HepG2 (cell line): ENCODE measurements around the gene FFAR2. TPM values are rescaled to one million over a fixed set of nuclear protein-coding genes. Genes with fewer than 3 reads are reported as not detected.

ENCODE experiments used
- ATF7 ChIP-seq, 2 experiments: fragments of 450-650 bp in 1 of 2; sonication (generic) in 1 of 2; formaldehyde crosslinking in 1 of 2; IDR thresholded peaks; 2 replicates each; pipeline versions ENCODE4 v1.4.0 to v1.6.1; 2016 to 2020; ENCODE audit warnings: antibody characterized with exemption in 1 of 2, mild to moderate bottlenecking in 1 of 2, missing genetic modification reagents in 1 of 2
- CBX1 ChIP-seq: IDR thresholded peaks from one replicate; pipeline ENCODE4 v1.6.1; 2016; ENCODE audit warnings: antibody characterized with exemption, low read depth
- CHCHD3 ChIP-seq: sonication (generic); formaldehyde crosslinking; IDR thresholded peaks from 2 replicates; pipeline ENCODE4 v1.8.0; 2022; ENCODE audit warnings: mild to moderate bottlenecking, missing genetic modification reagents, moderate library complexity
- FOXP1 ChIP-seq, 2 experiments: fragments of 450-650 bp in 1 of 2; IDR thresholded peaks; 2 replicates each; pipeline ENCODE4 v1.6.1; 2017 to 2018; ENCODE audit warnings: antibody characterized with exemption in 1 of 2
- KLF15 ChIP-seq: sonication (generic); formaldehyde crosslinking; IDR thresholded peaks from 2 replicates; pipeline ENCODE4 v1.8.1; 2023; ENCODE audit warnings: borderline replicate concordance, mild to moderate bottlenecking, inconsistent platforms, missing genetic modification reagents, mixed read lengths
- KLF16 ChIP-seq, 2 experiments: sonication (generic) in 1 of 2; formaldehyde crosslinking in 1 of 2; IDR thresholded peaks; 2 replicates each; pipeline versions ENCODE4 v1.6.1 to v1.8.0; 2016 to 2023; ENCODE audit warnings: missing genetic modification reagents in 2 of 2, missing compliant biosample characterization in 1 of 2
- MIER3 ChIP-seq: IDR thresholded peaks from 2 replicates; pipeline ENCODE4 v1.6.1; 2016; ENCODE audit warnings: missing compliant biosample characterization, borderline replicate concordance
- PAX8 ChIP-seq: sonication (generic); formaldehyde crosslinking; IDR thresholded peaks from 2 replicates; pipeline ENCODE4 v1.8.0; 2022; ENCODE audit warnings: mild to moderate bottlenecking, missing genetic modification reagents, borderline replicate concordance
- SAP130 ChIP-seq: IDR thresholded peaks from 2 replicates; pipeline ENCODE4 v1.6.1; 2016; ENCODE audit warnings: low read depth
- TBP ChIP-seq: sonication (generic); formaldehyde crosslinking; IDR thresholded peaks from 2 replicates; pipeline ENCODE4 v1.5.0; 2020; ENCODE audit warnings: missing genetic modification reagents
- TGIF2 ChIP-seq: IDR thresholded peaks from 2 replicates; pipeline ENCODE4 v1.6.1; 2016; ENCODE audit warnings: control low read depth, missing compliant biosample characterization
- ZFP36L2 ChIP-seq: sonication (generic); formaldehyde crosslinking; IDR thresholded peaks from 2 replicates; pipeline ENCODE4 v1.4.0; 2020; ENCODE audit warnings: missing genetic modification reagents
- ZNF124 ChIP-seq: sonication (generic); formaldehyde crosslinking; IDR thresholded peaks from 2 replicates; pipeline ENCODE4 v1.4.0; 2020; ENCODE audit warnings: missing genetic modification reagents
- ZNF441 ChIP-seq: sonication (generic); formaldehyde crosslinking; IDR thresholded peaks from 2 replicates; pipeline ENCODE4 v1.7.0; 2021; ENCODE audit warnings: missing genetic modification reagents, borderline replicate concordance
- ZNF501 ChIP-seq: sonication (generic); formaldehyde crosslinking; IDR thresholded peaks from 2 replicates; pipeline ENCODE4 v1.5.1; 2020; ENCODE audit warnings: mild to moderate bottlenecking, moderate library complexity, missing genetic modification reagents
- ZNF577 ChIP-seq: sonication (generic); formaldehyde crosslinking; IDR thresholded peaks from 2 replicates; pipeline ENCODE4 v1.4.0; 2020; ENCODE audit warnings: mild to moderate bottlenecking, low read depth, missing genetic modification reagents, borderline replicate concordance
- polyA plus RNA-seq, 8 experiments: library from polyadenylated mRNA; depleted of rRNA in 3 of 8; stranded (reverse) in 7 of 8; unstranded in 1 of 8; fragments of >200 nt; fragmentation: Illumina TruSeq in 4 of 8; extraction: Trizol in 4 of 8; gene quantifications; 2 replicates each; pipeline versions ENCODE4 v1.2.1 to v1.2.3, GENCODE V29; 2011 to 2016; ENCODE audit warnings: low read depth in 4 of 8, missing spikeins in 1 of 8, mixed read lengths in 1 of 8; ENCODE audit not compliant: insufficient read depth in 1 of 8
- total RNA-seq, 5 experiments: library from RNA; depleted of rRNA; stranded (reverse); fragments of >200 nt; fragmentation: Illumina TruSeq; extraction: Trizol; gene quantifications; 2 replicates each; pipeline ENCODE4 v1.2.3, GENCODE V29; 2016; ENCODE audit warnings: low read depth in 1 of 5
- TF ChIP-seq, protein P1 (sequence below): sonication (generic); formaldehyde crosslinking; IDR thresholded peaks from 2 replicates; pipeline ENCODE4 v1.4.0; 2020; ENCODE audit warnings: mild to moderate bottlenecking, missing genetic modification reagents
- TF ChIP-seq, protein P2 (sequence below): sonication (generic); formaldehyde crosslinking; IDR thresholded peaks from 2 replicates; pipeline ENCODE4 v1.4.0; 2020; ENCODE audit warnings: mild to moderate bottlenecking, missing genetic modification reagents
- TF ChIP-seq, protein P3 (sequence below): IDR thresholded peaks from 2 replicates; pipeline ENCODE4 v1.6.1; 2018; ENCODE audit warnings: missing genetic modification reagents, mild to moderate bottlenecking, missing compliant biosample characterization

Gene FFAR2
- total and polyA plus RNA-seq, 2 of the 13 experiments (the other 11 are each of a cell fraction or from before 2014, with no cell fraction given), result 0.12 TPM; not detected in 1

- peak in 1 of 2 experiments; percentile 20; a peak in 1 of 4 replicates for TF ChIP-seq KLF16 (CRISPR knock-in tag; IDR thresholded peaks at IDR 0.05)
- no peak for TF ChIP-seq ZNF441 (CRISPR knock-in tag)
- TF ChIP-seq TBP (CRISPR knock-in tag), result no peak
- no peak for TF ChIP-seq CBX1
- no peak for TF ChIP-seq ATF7 (IDR thresholded peaks at IDR 0.05)
- no peak for TF ChIP-seq ATF7 (CRISPR knock-in tag; IDR thresholded peaks at IDR 0.05)
- TF ChIP-seq TGIF2 (CRISPR knock-in tag), result no peak
- no peak for TF ChIP-seq KLF15 (CRISPR knock-in tag)
- no peak for TF ChIP-seq FOXP1 (IDR thresholded peaks at IDR 0.05)
- TF ChIP-seq FOXP1 (CRISPR knock-in tag; IDR thresholded peaks at IDR 0.05), result no peak
- no peak for TF ChIP-seq ZNF501 (CRISPR knock-in tag)
- no peak for TF ChIP-seq ZNF124
- TF ChIP-seq ZNF577, result no peak
- TF ChIP-seq CHCHD3 (CRISPR knock-in tag), result no peak
- TF ChIP-seq, protein P1, sequence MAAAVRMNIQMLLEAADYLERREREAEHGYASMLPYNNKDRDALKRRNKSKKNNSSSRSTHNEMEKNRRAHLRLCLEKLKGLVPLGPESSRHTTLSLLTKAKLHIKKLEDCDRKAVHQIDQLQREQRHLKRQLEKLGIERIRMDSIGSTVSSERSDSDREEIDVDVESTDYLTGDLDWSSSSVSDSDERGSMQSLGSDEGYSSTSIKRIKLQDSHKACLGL (CRISPR knock-in tag), result no peak
- TF ChIP-seq, protein P2, sequence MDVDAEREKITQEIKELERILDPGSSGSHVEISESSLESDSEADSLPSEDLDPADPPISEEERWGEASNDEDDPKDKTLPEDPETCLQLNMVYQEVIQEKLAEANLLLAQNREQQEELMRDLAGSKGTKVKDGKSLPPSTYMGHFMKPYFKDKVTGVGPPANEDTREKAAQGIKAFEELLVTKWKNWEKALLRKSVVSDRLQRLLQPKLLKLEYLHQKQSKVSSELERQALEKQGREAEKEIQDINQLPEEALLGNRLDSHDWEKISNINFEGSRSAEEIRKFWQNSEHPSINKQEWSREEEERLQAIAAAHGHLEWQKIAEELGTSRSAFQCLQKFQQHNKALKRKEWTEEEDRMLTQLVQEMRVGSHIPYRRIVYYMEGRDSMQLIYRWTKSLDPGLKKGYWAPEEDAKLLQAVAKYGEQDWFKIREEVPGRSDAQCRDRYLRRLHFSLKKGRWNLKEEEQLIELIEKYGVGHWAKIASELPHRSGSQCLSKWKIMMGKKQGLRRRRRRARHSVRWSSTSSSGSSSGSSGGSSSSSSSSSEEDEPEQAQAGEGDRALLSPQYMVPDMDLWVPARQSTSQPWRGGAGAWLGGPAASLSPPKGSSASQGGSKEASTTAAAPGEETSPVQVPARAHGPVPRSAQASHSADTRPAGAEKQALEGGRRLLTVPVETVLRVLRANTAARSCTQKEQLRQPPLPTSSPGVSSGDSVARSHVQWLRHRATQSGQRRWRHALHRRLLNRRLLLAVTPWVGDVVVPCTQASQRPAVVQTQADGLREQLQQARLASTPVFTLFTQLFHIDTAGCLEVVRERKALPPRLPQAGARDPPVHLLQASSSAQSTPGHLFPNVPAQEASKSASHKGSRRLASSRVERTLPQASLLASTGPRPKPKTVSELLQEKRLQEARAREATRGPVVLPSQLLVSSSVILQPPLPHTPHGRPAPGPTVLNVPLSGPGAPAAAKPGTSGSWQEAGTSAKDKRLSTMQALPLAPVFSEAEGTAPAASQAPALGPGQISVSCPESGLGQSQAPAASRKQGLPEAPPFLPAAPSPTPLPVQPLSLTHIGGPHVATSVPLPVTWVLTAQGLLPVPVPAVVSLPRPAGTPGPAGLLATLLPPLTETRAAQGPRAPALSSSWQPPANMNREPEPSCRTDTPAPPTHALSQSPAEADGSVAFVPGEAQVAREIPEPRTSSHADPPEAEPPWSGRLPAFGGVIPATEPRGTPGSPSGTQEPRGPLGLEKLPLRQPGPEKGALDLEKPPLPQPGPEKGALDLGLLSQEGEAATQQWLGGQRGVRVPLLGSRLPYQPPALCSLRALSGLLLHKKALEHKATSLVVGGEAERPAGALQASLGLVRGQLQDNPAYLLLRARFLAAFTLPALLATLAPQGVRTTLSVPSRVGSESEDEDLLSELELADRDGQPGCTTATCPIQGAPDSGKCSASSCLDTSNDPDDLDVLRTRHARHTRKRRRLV, result no peak
- TF ChIP-seq MIER3 (CRISPR knock-in tag), result no peak
- TF ChIP-seq, protein P3, sequence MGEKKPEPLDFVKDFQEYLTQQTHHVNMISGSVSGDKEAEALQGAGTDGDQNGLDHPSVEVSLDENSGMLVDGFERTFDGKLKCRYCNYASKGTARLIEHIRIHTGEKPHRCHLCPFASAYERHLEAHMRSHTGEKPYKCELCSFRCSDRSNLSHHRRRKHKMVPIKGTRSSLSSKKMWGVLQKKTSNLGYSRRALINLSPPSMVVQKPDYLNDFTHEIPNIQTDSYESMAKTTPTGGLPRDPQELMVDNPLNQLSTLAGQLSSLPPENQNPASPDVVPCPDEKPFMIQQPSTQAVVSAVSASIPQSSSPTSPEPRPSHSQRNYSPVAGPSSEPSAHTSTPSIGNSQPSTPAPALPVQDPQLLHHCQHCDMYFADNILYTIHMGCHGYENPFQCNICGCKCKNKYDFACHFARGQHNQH (CRISPR knock-in tag), result peak; percentile 19; the same call in 1 of the 2 replicates
- TF ChIP-seq ZFP36L2, result no peak
- TF ChIP-seq SAP130 (CRISPR knock-in tag), result peak; percentile 39
- no peak for TF ChIP-seq PAX8 (CRISPR knock-in tag)
Observed at GRCh38 chr19:35468637-35469036, 20.6 kb downstream of the FFAR2 start (continued).
